UCSD-AML1 (cell line): Measurements from ENCODE around the gene CNRIP1.

Source experiments
- DNase-seq: peaks from one replicate; lab custom pipeline; 2025; ENCODE audit not compliant: unreplicated experiment; lab: John Stamatoyannopoulos, UW

CNRIP1 gene

GRCh38 chr2:68251855-68252399 lies 67.8 kb downstream of the CNRIP1 start:
- peak; percentile 47 for DNase-seq

- DNase-seq: peak; percentile 72
Observed at GRCh38 chr2:68251187-68251854, 68.4 kb downstream of the CNRIP1 start.

GRCh38 chr2:68250652-68251186 lies 69.0 kb downstream of the CNRIP1 start:
- no peak for DNase-seq

GRCh38 chr2:68250196-68250595 lies 69.6 kb downstream of the CNRIP1 start:
- no peak for DNase-seq

GRCh38 chr2:68248806-68249205 lies 70.9 kb downstream of the CNRIP1 start:
- no peak for DNase-seq

- no peak for DNase-seq
Observed at GRCh38 chr2:68248361-68248760, 71.4 kb downstream of the CNRIP1 start.

- DNase-seq: no peak
Observed at GRCh38 chr2:68246396-68246795, 73.4 kb downstream of the CNRIP1 start.

GRCh38 chr2:68245672-68246071 lies 74.1 kb downstream of the CNRIP1 start:
- DNase-seq: no peak

GRCh38 chr2:68245066-68245465 lies 74.7 kb downstream of the CNRIP1 start:
- DNase-seq: no peak

GRCh38 chr2:68244456-68244855 lies 75.3 kb downstream of the CNRIP1 start:
- DNase-seq: no peak
